SIG-M5 treated with dmso at 0.1 percent for 504 hours (cell line): ENCODE data around the gene KRT15.

ENCODE experiments used
- DNase-seq: peaks from one replicate; lab custom pipeline; 2025; ENCODE audit not compliant: unreplicated experiment; lab: John Stamatoyannopoulos, UW

KRT15 gene

DNA sequence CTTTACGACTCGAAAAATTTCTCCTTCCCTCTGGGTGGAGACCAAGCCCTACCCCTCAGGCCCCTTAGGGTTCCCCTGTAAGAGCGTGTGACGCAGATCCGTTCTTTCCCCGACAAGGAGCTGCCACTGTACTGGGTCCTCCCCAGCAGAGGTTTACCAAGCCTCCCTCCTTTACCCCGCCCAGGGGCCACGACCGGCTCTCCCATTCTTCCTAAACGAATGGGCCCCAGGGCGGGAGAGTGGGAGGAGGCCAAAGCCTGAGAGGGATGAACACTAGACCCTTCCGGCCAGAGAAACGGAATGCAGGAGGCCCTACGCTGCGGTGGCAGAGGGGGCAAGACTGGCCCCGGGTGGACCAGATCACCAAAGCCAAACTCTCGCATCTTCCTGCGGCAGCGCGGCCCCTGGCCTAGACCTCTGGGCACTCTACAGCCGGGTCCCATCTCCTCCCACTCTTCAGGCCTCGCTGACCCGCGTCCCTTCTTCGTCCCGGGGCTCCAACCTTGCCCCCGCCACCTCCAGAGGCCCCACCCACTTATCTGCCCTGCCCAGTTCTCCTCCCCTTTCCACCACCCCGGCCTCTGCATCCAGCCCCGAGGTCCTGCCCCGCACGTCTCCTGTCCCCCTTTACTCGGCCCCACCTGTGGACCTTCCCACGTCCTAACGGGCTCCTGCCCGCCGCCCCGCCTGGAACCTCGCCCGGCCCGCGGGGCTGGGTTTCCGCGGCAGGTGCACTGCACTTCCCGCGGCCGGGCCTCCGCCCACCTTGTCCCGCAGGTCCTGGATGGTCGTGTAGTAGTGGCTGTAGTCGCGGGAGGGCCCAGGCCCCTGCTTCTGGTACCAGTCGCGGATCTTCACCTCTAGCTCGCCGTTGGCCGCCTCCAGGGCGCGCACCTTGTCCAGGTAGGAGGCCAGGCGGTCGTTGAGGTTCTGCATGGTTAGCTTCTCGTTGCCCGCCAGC, 8.7 kb upstream of the KRT15 start:
- no peak for DNase-seq

DNA sequence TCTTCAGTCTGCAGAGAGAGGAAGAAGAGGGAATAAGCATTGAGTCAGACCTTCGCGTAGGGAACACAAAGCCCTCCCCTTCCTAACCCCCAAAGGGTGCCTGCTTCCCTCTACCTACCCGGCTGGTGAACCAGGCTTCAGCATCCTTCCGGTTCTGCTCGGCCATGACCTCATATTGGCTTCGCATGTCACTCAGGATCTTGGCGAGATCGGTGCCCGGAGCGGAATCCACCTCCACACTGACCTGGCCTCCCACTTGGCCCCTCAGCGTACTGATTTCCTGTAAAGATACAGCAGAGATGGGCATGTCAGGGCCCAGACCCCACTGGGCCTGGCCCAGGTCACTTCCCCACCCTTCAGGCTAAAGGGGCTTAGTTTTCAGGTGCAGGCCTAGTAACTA, 5.6 kb upstream of the KRT15 start:
- no peak for DNase-seq

DNA sequence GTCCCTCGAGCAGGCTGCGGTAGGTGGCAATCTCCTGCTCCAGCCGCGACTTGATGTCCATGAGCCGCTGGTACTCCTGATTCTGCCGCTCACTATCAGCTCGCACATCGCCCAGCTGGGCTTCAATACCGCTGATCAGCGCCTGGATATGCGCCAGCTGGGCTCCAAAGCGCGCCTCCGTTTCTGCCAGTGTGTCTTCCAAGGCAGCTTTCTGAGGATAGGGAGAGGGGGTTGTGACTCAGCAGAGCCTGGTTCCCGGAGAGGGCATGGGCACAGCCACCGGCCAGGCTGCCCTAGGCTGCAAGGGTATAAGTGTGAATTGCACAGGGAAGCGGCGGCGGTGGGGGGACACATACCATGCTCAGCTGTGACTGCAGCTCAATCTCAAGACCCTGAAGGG, 5.1 kb upstream of the KRT15 start:
- no peak for DNase-seq

DNA sequence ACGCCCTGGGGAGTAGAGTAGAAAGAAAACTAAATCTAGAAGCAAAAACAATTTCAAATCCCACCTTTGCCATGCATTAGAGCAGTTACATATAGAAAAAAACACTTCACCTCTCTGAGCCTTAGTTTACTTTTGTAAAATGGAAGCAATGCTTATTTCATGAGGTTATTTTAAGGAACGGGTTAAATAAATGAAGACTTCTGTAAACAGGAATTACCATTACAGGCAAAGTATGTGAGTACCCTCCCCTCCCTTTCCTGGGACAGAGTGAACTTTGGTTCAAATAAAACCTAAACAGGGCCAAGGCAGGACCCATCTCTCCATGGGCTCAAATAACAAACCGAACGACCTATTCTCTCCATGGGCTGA, 4.5 kb upstream of the KRT15 start:
- no peak for DNase-seq

DNA sequence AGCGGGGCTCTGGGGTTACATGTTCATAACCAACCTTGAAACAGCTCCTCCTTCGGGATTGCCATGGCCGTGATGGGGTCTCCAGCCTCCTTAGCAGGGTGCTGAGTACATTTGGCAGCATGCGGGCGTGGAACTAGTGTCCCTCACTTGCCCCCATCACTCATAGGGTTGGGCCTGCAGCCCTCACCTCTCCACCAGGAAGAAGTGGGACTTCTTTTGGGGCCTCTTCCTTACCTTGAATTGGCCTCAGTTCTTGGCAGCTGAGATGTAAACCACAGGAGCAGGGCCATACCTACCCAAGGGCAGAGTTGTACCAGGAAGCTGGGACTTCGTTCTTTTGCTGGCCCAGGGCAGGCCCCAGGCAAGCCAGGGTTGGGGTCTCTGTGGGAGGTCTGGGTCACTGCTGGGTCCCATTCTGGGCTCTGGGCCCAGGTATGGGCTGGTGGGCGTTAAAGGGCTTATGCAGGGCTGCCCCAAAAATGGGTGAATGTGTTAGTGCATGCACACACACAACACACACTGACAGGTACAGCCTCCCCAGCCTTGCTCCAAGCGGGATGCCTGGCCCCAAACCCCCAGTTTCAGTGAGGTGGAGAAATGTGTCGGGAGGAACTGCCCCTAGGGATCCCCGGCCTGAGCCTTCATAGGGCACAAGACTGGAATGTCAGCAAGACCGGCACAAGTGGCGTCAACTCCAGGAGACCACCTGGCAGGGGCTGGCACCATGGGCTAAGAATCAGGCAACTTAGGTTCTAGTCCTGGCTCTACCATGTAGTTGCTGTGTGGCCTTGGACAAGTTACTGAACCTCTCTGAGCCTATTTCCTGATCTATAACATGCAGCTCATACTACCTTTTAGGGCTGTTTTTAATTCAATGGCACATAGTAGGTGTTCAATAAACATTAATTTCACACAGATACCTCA, 3.9 kb upstream of the KRT15 start:
- no peak for DNase-seq

DNA sequence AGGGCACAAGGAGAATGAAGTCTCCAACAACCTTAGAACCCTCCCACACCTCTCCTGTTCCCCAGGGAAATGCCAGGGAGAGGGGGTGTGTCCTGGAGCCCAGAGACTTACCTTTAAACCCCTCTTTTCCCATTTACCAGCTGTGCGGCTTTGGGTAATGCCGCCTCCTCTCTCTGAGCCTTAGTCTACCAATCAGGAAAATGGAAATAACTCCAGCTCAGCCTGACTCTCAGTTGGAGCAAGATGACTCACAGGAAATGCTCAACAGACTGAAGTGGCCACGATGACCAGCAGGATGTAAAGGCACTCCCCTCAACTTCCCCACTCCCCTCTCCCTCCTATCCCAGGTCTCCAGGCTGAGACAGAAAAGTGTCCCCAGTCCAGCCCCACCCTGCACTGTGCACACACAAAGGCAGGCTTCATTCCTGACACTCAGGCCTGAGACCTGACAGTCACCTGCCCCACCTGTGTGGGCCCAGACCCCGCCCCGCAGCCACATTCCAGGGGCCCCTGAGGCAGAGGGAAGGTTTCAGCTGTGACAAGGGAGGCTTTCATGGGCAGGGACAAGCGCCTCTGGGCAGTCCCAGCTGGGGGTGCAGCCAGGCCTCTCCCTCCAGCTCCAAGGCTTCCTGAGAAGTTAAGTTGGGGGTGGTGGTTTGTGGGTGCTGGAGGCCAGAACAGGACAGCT, 3.0 kb upstream of the KRT15 start:
- no peak for DNase-seq

DNA sequence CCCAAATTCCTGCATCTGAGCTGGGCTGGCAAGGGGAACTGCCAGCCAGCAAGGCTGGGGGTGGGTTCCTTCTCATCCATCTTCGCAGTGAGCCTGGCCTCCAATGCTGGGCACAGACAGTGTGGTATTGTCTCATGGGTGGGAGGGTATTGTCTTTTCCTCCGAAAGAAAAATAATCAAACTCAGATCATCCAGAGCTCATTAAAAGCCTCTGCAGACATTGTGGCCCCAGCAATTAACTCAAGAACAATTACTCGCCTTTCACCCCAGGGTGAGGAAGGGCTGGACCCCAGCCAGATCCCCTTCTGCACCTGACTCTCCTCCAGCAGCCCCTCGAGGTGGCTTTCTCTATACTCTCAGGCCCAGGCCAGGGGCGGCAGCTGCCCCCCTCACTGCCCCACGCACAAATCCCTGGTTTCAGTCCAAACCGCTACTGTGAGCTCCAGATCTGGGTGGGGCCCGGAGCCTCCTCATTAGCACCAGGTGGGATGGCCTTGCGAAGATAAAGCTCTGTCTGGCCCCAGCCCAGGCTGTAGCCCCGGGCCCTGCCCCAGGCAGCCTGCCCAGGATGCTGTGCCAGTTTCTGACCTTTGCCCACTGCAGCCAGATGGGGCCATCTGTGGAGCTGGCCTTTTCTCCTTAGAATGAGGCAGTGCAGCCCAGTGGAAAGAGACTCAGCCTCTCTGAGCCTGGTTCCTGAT, 2.3 kb upstream of the KRT15 start:
- no peak for DNase-seq

DNA sequence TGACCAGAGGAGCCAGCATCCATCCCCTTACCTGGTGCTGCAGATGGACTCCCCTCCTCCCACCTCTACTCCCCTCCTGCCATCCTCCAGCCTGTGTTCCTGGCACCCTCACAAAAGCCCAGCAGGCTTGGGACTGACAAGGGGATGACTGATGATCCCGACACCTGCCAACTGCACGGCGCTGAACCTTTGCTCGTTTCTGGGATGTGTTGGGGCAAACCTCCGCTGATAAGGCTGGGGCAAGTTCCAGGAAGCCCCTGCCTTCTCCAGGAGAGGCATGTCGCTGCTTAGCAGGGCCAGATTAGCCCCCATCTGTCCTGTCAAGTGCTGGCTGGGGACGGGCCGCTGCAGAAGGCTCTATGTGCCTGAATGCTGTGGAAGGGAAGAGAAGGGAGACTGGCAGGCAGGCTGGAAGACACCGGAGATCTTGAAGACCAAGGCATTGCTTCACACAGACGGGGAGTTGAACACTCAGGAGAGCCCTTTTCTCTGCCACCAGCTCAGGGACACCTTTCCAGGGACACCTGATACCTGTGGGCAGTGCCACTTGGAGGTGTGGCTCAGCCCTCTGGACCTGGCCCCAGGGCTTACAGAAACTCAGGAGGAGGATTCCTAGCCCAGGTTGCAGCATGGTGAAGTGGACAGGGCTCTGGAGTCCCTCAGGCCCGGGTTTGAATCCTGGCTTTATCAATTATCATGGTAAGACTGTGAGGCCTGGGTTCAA, 973 bp upstream of the KRT15 start:
- DNase-seq = no peak

DNA sequence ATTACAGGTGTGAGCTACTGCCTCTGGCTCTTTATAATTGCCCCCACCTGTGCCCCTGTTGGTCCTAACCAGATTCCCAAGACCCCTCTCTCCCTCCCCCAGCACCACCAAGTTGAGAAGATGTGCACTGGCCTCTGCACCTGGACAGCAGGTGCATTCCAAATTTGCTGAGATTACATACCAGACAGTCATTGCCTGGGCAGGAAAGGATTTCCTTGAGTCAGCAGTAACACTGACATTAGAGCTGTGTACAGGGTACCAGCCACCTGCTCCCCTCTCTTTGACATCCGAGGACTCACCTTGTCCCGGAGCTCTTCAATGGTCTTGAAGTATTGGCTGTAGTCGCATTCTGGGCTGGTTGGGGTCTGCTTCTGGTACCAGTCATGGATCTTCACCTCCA, 659 bp downstream of the KRT15 start:
- DNase-seq = no peak

DNA sequence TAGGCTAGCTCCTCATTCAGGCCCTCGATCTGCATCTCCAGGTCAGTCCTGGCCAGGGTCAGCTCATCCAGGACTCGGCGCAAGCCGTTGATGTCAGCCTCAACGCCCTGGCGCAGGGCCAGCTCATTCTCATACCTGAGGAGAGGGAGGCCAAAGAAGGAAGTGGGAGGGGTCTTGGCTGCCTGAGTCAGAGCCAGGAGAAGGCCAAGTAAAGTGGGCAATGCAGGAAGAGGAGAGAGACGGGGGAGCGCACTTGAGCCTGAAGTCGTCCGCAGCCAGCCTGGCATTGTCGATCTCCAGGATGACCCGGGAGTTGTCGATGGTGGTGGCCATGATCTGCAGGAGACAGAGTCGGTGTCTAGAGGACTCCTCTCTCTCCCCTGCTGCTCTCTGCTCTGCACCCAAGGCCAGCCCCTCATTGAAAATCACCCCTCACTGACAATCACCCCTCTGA, 1.8 kb downstream of the KRT15 start:
- no peak for DNase-seq

DNA sequence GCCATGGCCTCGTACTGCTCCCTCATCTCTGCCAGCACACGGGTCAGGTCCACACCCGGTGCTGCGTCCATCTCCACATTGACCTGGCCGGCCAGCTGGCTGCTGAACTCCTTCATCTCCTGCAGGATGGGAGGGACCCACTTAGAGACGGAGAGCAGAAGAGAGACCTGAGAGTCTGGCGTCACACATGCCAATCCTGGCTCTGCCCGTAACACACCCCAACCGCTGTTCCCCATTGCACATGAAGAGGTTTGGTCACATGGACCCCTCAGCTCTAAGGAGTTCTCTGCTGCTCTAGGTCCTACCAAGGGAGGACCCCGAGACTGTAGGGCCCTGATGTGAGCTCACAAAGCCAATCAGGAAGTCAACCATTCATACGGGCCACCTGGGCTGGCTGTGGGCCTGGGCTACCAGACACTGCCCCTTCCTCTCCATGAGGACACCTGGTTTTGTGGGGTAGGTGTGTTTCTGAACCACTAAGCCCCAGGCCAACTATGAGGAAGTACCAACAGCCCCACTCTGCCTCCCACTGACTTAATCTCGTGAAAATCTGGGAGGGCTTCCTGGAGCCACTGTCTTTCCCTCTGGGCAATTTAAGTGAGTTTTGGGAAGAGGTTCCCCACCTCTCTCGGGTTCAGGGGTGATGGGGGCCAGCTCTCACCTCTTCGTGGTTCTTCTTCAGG, 2.4 kb downstream of the KRT15 start:
- DNase-seq = no peak

DNA sequence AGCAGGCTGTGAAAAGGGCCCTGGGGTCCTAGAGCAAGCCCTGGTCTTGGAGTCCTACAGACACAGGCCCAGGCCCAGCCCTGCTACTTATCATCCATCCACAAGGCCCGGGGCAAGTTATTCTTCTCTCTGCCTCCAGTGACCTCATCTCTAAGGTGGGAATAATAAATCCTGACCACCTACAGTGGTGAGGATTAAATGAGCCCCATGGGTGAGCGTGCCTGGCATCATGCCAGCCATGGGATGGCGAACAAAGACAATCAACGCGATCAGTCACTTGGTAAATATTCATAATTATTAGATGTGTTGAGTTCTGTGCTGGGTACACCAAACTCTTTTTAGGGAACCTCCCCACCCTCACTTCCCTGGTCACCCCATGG, 5.5 kb downstream of the KRT15 start:
- no peak for DNase-seq

DNA sequence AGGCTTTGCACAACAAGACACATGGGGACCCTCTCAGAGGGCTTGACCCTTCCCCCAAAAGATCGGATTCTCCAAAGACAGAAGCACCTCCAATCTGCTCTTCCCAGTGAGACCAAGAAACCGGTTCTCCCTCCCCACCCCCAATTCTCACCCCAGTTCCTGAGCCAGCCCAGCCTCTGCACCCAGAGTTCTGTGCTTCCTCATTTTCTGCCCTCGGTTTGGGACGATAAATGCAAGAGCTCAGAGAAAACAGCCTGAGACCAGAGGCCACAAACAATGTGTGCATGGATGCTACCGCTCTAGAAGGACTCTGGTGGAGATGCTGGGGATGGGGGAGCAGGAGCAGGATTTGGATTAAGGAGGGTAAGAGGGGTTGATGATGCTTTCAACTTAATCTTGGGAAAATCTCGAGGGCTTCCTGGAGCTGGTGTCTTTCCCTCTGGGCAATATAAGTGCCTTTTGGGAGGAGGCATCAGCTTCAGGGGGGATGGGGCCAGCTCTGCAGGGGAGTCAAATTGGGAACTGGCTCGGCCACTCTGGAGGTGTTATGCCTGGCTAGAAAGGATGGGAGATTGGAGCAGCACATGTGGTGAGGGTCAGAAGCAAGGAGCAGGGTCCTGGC, 6.0 kb downstream of the KRT15 start:
- no peak for DNase-seq

DNA sequence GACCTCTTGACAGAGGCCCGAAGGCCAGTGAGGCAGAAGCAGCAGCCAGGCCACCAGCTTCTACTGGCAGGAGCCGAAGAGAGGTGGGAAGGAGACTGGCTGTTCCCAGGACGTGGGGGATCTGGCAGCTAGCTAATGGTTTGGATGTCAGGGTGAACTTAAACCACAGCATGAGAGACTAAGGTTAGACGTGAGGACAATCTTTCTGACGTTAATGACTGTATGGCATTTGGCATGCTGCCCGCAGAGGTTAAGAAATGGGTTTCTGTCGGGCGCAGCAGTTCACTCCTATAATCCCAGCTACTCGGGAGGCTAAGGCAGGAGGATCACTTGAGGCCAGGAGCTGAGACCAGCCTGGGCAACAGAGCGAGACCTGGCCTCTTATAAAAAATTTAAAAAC, 7.0 kb downstream of the KRT15 start:
- no peak for DNase-seq

DNA sequence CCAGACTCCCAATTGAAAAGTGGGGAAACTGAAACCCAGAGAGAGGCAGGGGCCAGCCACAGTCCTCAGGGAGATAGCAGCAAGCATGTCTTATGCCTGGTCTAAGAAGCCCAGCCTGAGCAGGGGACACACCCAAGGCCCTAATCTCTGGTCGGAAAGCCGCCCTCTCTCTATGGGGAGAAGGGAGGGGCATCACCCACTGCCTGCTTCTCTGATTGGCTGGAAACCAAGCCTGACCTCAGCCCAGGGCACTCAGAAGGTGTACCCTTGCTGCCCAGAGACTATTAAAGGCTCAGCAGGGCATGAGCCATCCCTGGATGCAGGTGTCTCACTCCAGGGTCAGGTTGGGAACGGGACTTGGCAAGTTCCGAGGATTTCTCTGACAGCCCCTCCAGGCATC, 7.6 kb downstream of the KRT15 start:
- no peak for DNase-seq

DNA sequence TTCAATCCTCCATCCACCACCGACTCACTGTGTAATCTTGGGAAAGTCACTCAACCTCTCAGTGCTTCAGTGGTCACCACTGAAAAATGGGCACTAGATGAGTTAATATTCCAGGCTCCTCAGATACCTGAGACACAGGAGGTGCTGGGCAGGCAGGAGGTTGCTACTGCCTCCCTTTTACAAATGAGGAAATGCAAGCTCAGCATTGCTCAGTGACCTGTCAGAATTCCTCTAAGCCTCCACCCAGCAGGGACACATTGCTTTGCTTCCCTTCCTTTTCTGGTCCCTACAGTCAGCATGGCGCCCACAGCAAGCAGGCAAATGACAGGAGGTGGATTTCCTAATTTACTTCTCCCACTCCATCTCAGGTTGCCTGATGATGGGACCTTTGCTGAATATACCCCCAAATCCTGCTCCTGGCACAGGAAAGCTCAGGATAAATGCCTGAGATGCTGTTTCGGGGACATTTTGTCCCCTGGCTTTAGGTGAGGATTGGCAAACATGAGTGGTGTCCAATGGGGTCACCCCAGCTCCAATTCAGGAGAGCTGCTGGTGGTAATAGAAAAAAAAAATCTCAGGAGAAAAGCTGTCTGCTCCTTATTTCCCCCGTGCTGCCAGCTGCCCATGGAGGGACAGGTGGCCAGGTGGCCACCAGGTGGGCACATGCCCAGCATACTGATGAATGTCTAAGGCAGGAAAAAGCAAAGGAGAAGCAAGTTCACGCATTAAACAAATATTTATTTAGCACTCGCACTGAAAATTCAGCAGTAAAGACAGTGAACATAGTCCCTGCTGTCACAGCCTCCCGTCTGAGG, 8.2 kb downstream of the KRT15 start:
- DNase-seq = no peak

DNA sequence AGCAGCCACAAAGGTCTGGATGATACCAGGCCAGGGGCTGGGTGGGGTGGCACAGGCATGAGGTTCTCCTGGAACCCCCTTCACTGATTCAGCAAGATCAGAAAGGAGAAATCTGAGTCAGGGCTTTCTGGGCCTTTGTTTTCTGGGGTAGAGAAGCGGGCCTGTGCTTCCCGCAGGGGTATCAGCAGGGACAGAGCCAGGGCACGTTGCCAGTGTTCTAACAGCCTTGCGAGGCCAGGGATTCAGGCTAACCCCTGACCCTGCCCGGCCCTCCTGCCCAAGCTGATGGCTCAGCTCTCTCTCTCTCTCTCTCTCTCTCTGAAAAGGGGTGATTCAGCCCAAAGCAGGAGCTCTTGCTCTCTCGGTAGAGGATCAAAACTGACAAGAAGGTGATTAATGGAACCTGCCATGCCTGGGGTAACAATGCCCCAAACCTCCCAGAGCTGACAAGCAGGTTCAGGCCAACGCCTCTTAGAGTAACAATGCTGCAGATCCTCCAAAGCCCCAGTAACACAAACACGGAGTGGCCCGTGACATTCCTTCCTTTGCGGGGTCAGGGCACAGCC, 11.3 kb downstream of the KRT15 start:
- DNase-seq = no peak
